GM23338 (cell line): ENCODE measurements around the gene TMEM139. TPM values are rescaled to one million over a fixed set of nuclear protein-coding genes. Genes with fewer than 3 reads are reported as not detected.

Source experiments
- ATAC-seq: fragments of 200-7000 bp; cut with Tn5 transposase; 3 replicates; pipeline ENCODE4 v1.9.1; 2020
- DNase-seq: peaks from one replicate; pipeline ENCODE4 v3.0.0-alpha.2; 2015; ENCODE audit warnings: low spot score
- H2AFZ ChIP-seq: fragments of 200-600 bp; sonication (generic); 2 replicates; pipeline ENCODE4 v1.8.0; 2016; ENCODE audit warnings: antibody characterized with exemption, mild to moderate bottlenecking, moderate library complexity
- H3F3A ChIP-seq: fragments of 200-600 bp; sonication (generic); replicated peaks from 2 replicates; pipeline ENCODE4 v1.8.0; 2017; ENCODE audit warnings: antibody characterized with exemption, mixed run types, low read depth
- H3K27ac ChIP-seq: fragments of 200-600 bp; sonication (generic); 2 replicates; pipeline ENCODE4 v1.6.1; 2016; ENCODE audit warnings: low read depth
- H3K27me3 ChIP-seq: fragments of 200-600 bp; sonication (generic); 2 replicates; pipeline ENCODE4 v1.8.0; 2016; ENCODE audit warnings: mild to moderate bottlenecking, mixed run types, moderate library complexity; ENCODE audit not compliant: insufficient read depth
- H3K36me3 ChIP-seq: fragments of 200-600 bp; sonication (generic); 2 replicates; pipeline ENCODE4 v1.8.0; 2016; ENCODE audit warnings: mild to moderate bottlenecking; ENCODE audit not compliant: insufficient read depth
- H3K4me1 ChIP-seq: fragments of 200-600 bp; sonication (generic); 2 replicates; pipeline ENCODE4 v1.8.0; 2016; ENCODE audit warnings: mild to moderate bottlenecking, moderate library complexity; ENCODE audit not compliant: insufficient read depth
- H3K4me2 ChIP-seq: fragments of 200-600 bp; sonication (generic); 2 replicates; pipeline ENCODE4 v1.7.1; 2017; ENCODE audit warnings: mixed run types
- H3K4me3 ChIP-seq: fragments of 200-600 bp; sonication (generic); 2 replicates; pipeline ENCODE4 v1.6.1; 2016; ENCODE audit warnings: mixed run types
- H3K79me2 ChIP-seq: fragments of 200-600 bp; sonication (generic); replicated peaks from 2 replicates; pipeline ENCODE4 v1.8.0; 2017; ENCODE audit warnings: mild to moderate bottlenecking; ENCODE audit not compliant: insufficient read depth
- H3K9me2 ChIP-seq: fragments of 200-600 bp; sonication (generic); 2 replicates; pipeline ENCODE4 v1.8.0; 2017; ENCODE audit not compliant: insufficient read depth
- H4K20me1 ChIP-seq: fragments of 200-600 bp; sonication (generic); replicated peaks from 2 replicates; pipeline ENCODE4 v1.8.0; 2017; ENCODE audit warnings: mild to moderate bottlenecking; ENCODE audit not compliant: insufficient read depth
- H3K27ac Mint-ChIP-seq: 2 replicates; pipeline ENCODE4 v1.8.0; 2020; ENCODE audit warnings: inconsistent platforms, mild to moderate bottlenecking, moderate library complexity, mixed read lengths
- H3K27me3 Mint-ChIP-seq: 3 replicates; pipeline ENCODE4 v1.8.0; 2022; ENCODE audit warnings: low read depth, mild to moderate bottlenecking, moderate library complexity, mixed read lengths, inconsistent platforms; ENCODE audit not compliant: insufficient read depth, poor library complexity
- H3K36me3 Mint-ChIP-seq: 3 replicates; pipeline ENCODE4 v1.8.0; 2021; ENCODE audit warnings: low read depth, mild to moderate bottlenecking, inconsistent platforms, moderate library complexity, mixed read lengths
- H3K4me1 Mint-ChIP-seq: 3 replicates; pipeline ENCODE4 v1.8.0; 2020; ENCODE audit warnings: mild to moderate bottlenecking, inconsistent platforms, mixed read lengths
- H3K4me3 Mint-ChIP-seq: 3 replicates; pipeline ENCODE4 v1.8.0; 2021; ENCODE audit warnings: moderate library complexity, mild to moderate bottlenecking, inconsistent platforms, mixed read lengths
- H3K9me3 Mint-ChIP-seq: 3 replicates; pipeline ENCODE4 v1.8.0; 2020; ENCODE audit warnings: moderate library complexity, mild to moderate bottlenecking, inconsistent platforms, mixed read lengths
- EZH2phosphoT487 ChIP-seq: fragments of 200-600 bp; sonication (generic); IDR thresholded peaks from one replicate; pipeline ENCODE4 v1.8.1; 2018; ENCODE audit warnings: antibody characterized with exemption; ENCODE audit not compliant: unreplicated experiment
- JUNB ChIP-seq: IDR thresholded peaks from one replicate; pipeline ENCODE4 v1.6.1; 2016; ENCODE audit warnings: antibody characterized with exemption; ENCODE audit not compliant: unreplicated experiment
- NANOG ChIP-seq: IDR thresholded peaks from 2 replicates; pipeline ENCODE4 v1.6.1; 2016; ENCODE audit warnings: antibody characterized with exemption, borderline replicate concordance
- POLR2AphosphoS5 ChIP-seq: IDR thresholded peaks from 2 replicates; pipeline ENCODE4 v1.6.1; 2016; ENCODE audit warnings: antibody characterized with exemption, low read depth
- STAT1 ChIP-seq: IDR thresholded peaks from one replicate; pipeline ENCODE4 v1.6.1; 2016; ENCODE audit warnings: antibody characterized with exemption; ENCODE audit not compliant: unreplicated experiment
- ZNF114 ChIP-seq: fragments of 250-450 bp; sonication (Bioruptor Pico); IDR thresholded peaks from 2 replicates; pipeline ENCODE4 v1.5.0; 2020; ENCODE audit warnings: mild to moderate bottlenecking, moderate library complexity
- ZNF331 ChIP-seq: fragments of 250-450 bp; sonication (Bioruptor Pico); IDR thresholded peaks from 2 replicates; pipeline ENCODE4 v1.5.0; 2020; ENCODE audit warnings: low read depth, mild to moderate bottlenecking, moderate library complexity
- polyA plus RNA-seq: library from polyadenylated mRNA; unstranded; fragments of >200 nt; fragmentation: Nextera tagmentation; extraction: Ambion mirVana; gene quantifications from 2 replicates; pipeline ENCODE4 v1.2.1, GENCODE V29; 2016
- total RNA-seq: library from RNA; depleted of rRNA; stranded (reverse); fragments of >200 nt; shearing (Covaris generic); gene quantifications from 2 replicates; pipeline ENCODE4 v1.2.3, GENCODE V29; 2014
- TF ChIP-seq, protein P1 (sequence below), 2 experiments: fragments of 200-600 bp in 1 of 2; sonication (generic) in 1 of 2; conservative IDR thresholded peaks; 2 replicates each; pipeline versions ENCODE4 v1.5.1 to v1.6.1; 2016 to 2017; ENCODE audit warnings: antibody characterized with exemption in 2 of 2, low read depth in 2 of 2, mild to moderate bottlenecking in 2 of 2, moderate library complexity in 1 of 2
- TF ChIP-seq, protein P2 (sequence below): IDR thresholded peaks from 2 replicates; pipeline ENCODE4 v1.6.1; 2016; ENCODE audit warnings: antibody characterized with exemption
- TF ChIP-seq, protein P3 (sequence below): fragments of 250-450 bp; sonication (Bioruptor Pico); IDR thresholded peaks from 2 replicates; pipeline ENCODE4 v1.5.0; 2020; ENCODE audit warnings: mild to moderate bottlenecking, moderate library complexity
- TF ChIP-seq, protein P4 (sequence below): IDR thresholded peaks from one replicate; pipeline ENCODE4 v1.6.1; 2018; ENCODE audit warnings: antibody characterized with exemption; ENCODE audit not compliant: unreplicated experiment

Gene TMEM139
- total and polyA plus RNA-seq, 2 experiments from 2014 or later = 3.3 to 3.6 TPM

DNA sequence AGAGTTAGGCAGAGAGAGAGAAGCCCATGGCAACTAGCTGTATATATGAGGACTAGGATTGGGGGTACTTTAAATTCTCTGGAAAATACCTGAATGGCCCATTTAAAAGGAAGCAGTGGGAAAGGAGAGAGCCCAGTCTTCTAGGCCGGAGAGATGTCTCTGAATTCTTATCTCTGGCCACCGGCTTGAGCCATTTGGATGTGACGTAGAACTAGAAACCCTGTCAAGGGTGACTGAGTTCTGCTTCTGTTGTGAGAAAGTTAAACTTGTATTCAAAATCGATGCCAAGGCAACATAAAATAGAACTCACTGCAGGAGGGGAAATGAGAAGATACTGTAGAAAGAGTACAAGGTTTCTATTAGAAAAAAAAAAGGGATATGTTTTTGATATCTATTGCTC is 27.8 kb upstream of the TMEM139 start (continued):
- TF ChIP-seq, protein P1, sequence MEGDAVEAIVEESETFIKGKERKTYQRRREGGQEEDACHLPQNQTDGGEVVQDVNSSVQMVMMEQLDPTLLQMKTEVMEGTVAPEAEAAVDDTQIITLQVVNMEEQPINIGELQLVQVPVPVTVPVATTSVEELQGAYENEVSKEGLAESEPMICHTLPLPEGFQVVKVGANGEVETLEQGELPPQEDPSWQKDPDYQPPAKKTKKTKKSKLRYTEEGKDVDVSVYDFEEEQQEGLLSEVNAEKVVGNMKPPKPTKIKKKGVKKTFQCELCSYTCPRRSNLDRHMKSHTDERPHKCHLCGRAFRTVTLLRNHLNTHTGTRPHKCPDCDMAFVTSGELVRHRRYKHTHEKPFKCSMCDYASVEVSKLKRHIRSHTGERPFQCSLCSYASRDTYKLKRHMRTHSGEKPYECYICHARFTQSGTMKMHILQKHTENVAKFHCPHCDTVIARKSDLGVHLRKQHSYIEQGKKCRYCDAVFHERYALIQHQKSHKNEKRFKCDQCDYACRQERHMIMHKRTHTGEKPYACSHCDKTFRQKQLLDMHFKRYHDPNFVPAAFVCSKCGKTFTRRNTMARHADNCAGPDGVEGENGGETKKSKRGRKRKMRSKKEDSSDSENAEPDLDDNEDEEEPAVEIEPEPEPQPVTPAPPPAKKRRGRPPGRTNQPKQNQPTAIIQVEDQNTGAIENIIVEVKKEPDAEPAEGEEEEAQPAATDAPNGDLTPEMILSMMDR (conservative IDR thresholded peaks at IDR 0.05; ENCODE audit: low read depth in 2 of 2) = no peak
- TF ChIP-seq POLR2AphosphoS5 (no peak), JUNB (no peak), ZNF331 (CRISPR knock-in tag) (no peak), STAT1 (no peak)
- TF ChIP-seq, protein P2, sequence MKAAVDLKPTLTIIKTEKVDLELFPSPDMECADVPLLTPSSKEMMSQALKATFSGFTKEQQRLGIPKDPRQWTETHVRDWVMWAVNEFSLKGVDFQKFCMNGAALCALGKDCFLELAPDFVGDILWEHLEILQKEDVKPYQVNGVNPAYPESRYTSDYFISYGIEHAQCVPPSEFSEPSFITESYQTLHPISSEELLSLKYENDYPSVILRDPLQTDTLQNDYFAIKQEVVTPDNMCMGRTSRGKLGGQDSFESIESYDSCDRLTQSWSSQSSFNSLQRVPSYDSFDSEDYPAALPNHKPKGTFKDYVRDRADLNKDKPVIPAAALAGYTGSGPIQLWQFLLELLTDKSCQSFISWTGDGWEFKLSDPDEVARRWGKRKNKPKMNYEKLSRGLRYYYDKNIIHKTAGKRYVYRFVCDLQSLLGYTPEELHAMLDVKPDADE = no peak

DNA sequence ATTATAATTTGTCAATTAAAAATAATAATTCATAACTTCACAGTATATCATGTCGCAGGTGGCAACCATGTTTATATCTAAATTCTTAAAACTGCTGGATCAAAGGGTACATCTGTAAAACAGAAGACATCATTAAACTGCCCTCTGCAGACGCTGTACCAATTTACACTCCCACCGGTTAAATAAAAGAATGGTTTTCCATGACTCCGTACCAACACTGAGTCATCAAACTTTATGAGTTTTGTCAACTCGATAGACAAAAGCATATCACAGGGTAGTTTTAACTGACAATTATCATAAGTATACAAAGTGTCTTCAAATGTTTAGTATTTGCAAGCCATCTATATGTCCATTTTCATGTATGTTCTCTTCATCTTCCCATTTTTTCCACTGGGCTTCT is 27.3 kb upstream of the TMEM139 start:
- H4K20me1 ChIP-seq = no peaks in the 10 kb centered on the region
- no peaks in the 10 kb centered on the region for H3K9me3 Mint-ChIP-seq
- H3K36me3 ChIP-seq = no peaks in the 10 kb centered on the region
- no peak overlapping the region for H3K27ac ChIP-seq
- H3K9me2 ChIP-seq = 0 out of 2 replicates have a peak, but pooled peaks cover under 1% of the 10 kb centered on the region
- no peak overlapping the region for H3K27ac Mint-ChIP-seq
- DNase-seq (no peak), ATAC-seq (no peak)
- no peaks in the 10 kb centered on the region for H3K36me3 Mint-ChIP-seq
- no peak overlapping the region for H2AFZ ChIP-seq
- H3K27me3 ChIP-seq = no peaks in the 10 kb centered on the region
- no peaks in the 10 kb centered on the region for H3K4me1 Mint-ChIP-seq
- H3K4me1 ChIP-seq = no peaks in the 10 kb centered on the region
- no peak overlapping the region for H3K4me3 Mint-ChIP-seq
- no peak overlapping the region for H3K4me2 ChIP-seq
- H3F3A ChIP-seq = no peaks in the 10 kb centered on the region
- H3K4me3 ChIP-seq = no peak overlapping the region
- no peaks in the 10 kb centered on the region for H3K27me3 Mint-ChIP-seq
- no peaks in the 10 kb centered on the region for H3K79me2 ChIP-seq
- TF ChIP-seq, protein P3, sequence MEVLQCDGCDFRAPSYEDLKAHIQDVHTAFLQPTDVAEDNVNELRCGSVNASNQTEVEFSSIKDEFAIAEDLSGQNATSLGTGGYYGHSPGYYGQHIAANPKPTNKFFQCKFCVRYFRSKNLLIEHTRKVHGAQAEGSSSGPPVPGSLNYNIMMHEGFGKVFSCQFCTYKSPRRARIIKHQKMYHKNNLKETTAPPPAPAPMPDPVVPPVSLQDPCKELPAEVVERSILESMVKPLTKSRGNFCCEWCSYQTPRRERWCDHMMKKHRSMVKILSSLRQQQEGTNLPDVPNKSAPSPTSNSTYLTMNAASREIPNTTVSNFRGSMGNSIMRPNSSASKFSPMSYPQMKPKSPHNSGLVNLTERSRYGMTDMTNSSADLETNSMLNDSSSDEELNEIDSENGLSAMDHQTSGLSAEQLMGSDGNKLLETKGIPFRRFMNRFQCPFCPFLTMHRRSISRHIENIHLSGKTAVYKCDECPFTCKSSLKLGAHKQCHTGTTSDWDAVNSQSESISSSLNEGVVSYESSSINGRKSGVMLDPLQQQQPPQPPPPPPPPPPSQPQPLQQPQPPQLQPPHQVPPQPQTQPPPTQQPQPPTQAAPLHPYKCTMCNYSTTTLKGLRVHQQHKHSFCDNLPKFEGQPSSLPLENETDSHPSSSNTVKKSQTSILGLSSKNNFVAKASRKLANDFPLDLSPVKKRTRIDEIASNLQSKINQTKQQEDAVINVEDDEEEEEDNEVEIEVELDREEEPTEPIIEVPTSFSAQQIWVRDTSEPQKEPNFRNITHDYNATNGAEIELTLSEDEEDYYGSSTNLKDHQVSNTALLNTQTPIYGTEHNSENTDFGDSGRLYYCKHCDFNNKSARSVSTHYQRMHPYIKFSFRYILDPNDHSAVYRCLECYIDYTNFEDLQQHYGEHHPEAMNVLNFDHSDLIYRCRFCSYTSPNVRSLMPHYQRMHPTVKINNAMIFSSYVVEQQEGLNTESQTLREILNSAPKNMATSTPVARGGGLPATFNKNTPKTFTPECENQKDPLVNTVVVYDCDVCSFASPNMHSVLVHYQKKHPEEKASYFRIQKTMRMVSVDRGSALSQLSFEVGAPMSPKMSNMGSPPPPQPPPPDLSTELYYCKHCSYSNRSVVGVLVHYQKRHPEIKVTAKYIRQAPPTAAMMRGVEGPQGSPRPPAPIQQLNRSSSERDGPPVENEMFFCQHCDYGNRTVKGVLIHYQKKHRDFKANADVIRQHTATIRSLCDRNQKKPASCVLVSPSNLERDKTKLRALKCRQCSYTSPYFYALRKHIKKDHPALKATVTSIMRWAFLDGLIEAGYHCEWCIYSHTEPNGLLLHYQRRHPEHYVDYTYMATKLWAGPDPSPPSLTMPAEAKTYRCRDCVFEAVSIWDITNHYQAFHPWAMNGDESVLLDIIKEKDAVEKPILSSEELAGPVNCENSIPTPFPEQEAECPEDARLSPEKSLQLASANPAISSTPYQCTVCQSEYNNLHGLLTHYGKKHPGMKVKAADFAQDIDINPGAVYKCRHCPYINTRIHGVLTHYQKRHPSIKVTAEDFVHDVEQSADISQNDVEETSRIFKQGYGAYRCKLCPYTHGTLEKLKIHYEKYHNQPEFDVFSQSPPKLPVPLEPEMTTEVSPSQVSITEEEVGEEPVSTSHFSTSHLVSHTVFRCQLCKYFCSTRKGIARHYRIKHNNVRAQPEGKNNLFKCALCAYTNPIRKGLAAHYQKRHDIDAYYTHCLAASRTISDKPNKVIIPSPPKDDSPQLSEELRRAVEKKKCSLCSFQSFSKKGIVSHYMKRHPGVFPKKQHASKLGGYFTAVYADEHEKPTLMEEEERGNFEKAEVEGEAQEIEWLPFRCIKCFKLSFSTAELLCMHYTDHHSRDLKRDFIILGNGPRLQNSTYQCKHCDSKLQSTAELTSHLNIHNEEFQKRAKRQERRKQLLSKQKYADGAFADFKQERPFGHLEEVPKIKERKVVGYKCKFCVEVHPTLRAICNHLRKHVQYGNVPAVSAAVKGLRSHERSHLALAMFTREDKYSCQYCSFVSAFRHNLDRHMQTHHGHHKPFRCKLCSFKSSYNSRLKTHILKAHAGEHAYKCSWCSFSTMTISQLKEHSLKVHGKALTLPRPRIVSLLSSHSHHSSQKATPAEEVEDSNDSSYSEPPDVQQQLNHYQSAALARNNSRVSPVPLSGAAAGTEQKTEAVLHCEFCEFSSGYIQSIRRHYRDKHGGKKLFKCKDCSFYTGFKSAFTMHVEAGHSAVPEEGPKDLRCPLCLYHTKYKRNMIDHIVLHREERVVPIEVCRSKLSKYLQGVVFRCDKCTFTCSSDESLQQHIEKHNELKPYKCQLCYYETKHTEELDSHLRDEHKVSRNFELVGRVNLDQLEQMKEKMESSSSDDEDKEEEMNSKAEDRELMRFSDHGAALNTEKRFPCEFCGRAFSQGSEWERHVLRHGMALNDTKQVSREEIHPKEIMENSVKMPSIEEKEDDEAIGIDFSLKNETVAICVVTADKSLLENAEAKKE (CRISPR knock-in tag) = no peak
- TF ChIP-seq STAT1 = no peak
- no peak for TF ChIP-seq ZNF114 (CRISPR knock-in tag)
- TF ChIP-seq, protein P1 (conservative IDR thresholded peaks at IDR 0.05; ENCODE audit: low read depth in 2 of 2) = no peak
- TF ChIP-seq NANOG = no peak
- TF ChIP-seq, protein P4, sequence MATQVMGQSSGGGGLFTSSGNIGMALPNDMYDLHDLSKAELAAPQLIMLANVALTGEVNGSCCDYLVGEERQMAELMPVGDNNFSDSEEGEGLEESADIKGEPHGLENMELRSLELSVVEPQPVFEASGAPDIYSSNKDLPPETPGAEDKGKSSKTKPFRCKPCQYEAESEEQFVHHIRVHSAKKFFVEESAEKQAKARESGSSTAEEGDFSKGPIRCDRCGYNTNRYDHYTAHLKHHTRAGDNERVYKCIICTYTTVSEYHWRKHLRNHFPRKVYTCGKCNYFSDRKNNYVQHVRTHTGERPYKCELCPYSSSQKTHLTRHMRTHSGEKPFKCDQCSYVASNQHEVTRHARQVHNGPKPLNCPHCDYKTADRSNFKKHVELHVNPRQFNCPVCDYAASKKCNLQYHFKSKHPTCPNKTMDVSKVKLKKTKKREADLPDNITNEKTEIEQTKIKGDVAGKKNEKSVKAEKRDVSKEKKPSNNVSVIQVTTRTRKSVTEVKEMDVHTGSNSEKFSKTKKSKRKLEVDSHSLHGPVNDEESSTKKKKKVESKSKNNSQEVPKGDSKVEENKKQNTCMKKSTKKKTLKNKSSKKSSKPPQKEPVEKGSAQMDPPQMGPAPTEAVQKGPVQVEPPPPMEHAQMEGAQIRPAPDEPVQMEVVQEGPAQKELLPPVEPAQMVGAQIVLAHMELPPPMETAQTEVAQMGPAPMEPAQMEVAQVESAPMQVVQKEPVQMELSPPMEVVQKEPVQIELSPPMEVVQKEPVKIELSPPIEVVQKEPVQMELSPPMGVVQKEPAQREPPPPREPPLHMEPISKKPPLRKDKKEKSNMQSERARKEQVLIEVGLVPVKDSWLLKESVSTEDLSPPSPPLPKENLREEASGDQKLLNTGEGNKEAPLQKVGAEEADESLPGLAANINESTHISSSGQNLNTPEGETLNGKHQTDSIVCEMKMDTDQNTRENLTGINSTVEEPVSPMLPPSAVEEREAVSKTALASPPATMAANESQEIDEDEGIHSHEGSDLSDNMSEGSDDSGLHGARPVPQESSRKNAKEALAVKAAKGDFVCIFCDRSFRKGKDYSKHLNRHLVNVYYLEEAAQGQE = no peak
- TF ChIP-seq EZH2phosphoT487 = no peak
